K562 (cell line): ENCODE measurements around the gene EXOC6. TPM values are rescaled to one million over a fixed set of nuclear protein-coding genes. Genes with fewer than 3 reads are reported as not detected.

Experiments
- ATAC-seq: fragments of 200-7000 bp; cut with Tn5 transposase; 3 replicates; pipeline ENCODE4 v1.9.1; 2020; ENCODE audit warnings: moderate library complexity
- BruUV-seq: library from RNA; stranded (reverse); fragments of 400-500 nt; replicated peaks from 2 replicates; lab custom pipeline; 2021; lab: Mats Ljungman, UMichigan
- CTCF ChIA-PET: fragments of 300-600 bp; formaldehyde crosslinking; extraction: SDS; loops from one replicate; lab custom pipeline; 2021; ENCODE audit warnings: low intra/inter-chr PET ratio; lab: Yijun Ruan, JAX
- POLR2A ChIA-PET: fragments of 300-600, 350-650 bp; sonication (Branson Sonifier 250); formaldehyde crosslinking; extraction: SDS; loops from one replicate; lab custom pipeline; 2021; ENCODE audit warnings: antibody characterized with exemption, inconsistent platforms; lab: Yijun Ruan, JAX
- DNase-seq, 4 experiments: peaks; one replicate each; pipeline versions ENCODE4 v3.0.0 to v3.0.0-alpha.2; 2011 to 2018; ENCODE audit warnings: low spot score in 3 of 4, mixed read lengths in 3 of 4; ENCODE audit errors: extremely low read depth in 1 of 4
- FAIRE-seq: peaks from 2 replicates; lab custom pipeline; 2011; peaks lifted over from hg19 to GRCh38; lab: Jason Lieb, UNC
- H2AFZ ChIP-seq: 2 replicates; pipeline ENCODE4 v1.6.0; 2011; ENCODE audit warnings: low read depth, low read length, control low read depth, inconsistent platforms
- H3K27ac ChIP-seq: fragments of 200-600 bp; 3 replicates; pipeline ENCODE4 v1.8.0; 2011; ENCODE audit warnings: low read depth, mild to moderate bottlenecking, control low read depth, inconsistent platforms, low read length, moderate library complexity, mixed read lengths; ENCODE audit errors: extremely low read depth
- H3K27me3 ChIP-seq, 2 experiments: fragments of 300-600 bp in 1 of 2; 2 replicates in 1 of 2; 3 replicates in 1 of 2; pipeline versions ENCODE4 v1.6.0 to v1.8.0; 2011; ENCODE audit warnings: inconsistent platforms in 2 of 2, low read length in 2 of 2, mild to moderate bottlenecking in 1 of 2, mixed read lengths in 1 of 2, moderate library complexity in 1 of 2; ENCODE audit not compliant: control insufficient read depth in 2 of 2, insufficient read depth in 2 of 2
- H3K36me3 ChIP-seq: fragments of 300-600 bp; 3 replicates; pipeline ENCODE4 v1.8.0; 2011; ENCODE audit warnings: mild to moderate bottlenecking, low read length, inconsistent platforms; ENCODE audit not compliant: control insufficient read depth, insufficient read depth
- H3K4me1 ChIP-seq, 2 experiments: fragments of 200-600 bp in 1 of 2; replicated peaks in 1 of 2; 2 replicates in 1 of 2; 3 replicates in 1 of 2; pipeline versions ENCODE4 v1.5.1 to v1.8.0; 2011; ENCODE audit warnings: inconsistent platforms in 2 of 2, low read length in 2 of 2, mild to moderate bottlenecking in 1 of 2, mixed read lengths in 1 of 2, moderate library complexity in 1 of 2; ENCODE audit not compliant: control insufficient read depth in 2 of 2, insufficient read depth in 2 of 2
- H3K4me2 ChIP-seq: 2 replicates; pipeline ENCODE4 v1.6.1; 2011; ENCODE audit warnings: low read length, control low read depth, inconsistent platforms, mixed read lengths; ENCODE audit not compliant: insufficient read depth
- H3K4me3 ChIP-seq: fragments of 200-600 bp; sonication (generic), shearing (Covaris generic); 2 replicates; pipeline ENCODE4 v1.5.1; 2016; ENCODE audit warnings: control low read depth, inconsistent platforms
- H3K79me2 ChIP-seq: fragments of 200-600 bp; 3 replicates; pipeline ENCODE4 v1.8.0; 2011; ENCODE audit warnings: low read length, inconsistent platforms; ENCODE audit not compliant: control insufficient read depth, insufficient read depth
- H3K9ac ChIP-seq, 2 experiments: 2 replicates each; pipeline versions ENCODE4 v1.6.0 to v1.6.1; 2011; ENCODE audit warnings: low read depth in 2 of 2, low read length in 2 of 2, control low read depth in 1 of 2, inconsistent platforms in 1 of 2, mild to moderate bottlenecking in 1 of 2, mixed read lengths in 1 of 2; ENCODE audit not compliant: insufficient read depth in 1 of 2
- H3K9me1 ChIP-seq: one replicate; pipeline ENCODE4 v1.6.0; 2011; ENCODE audit warnings: inconsistent platforms, mild to moderate bottlenecking, low read length, moderate library complexity; ENCODE audit not compliant: control insufficient read depth, insufficient read depth
- H3K9me3 ChIP-seq: replicated peaks from 2 replicates; pipeline ENCODE4 v1.5.1; 2011; ENCODE audit warnings: low read depth, low read length, inconsistent platforms; ENCODE audit not compliant: control insufficient read depth, insufficient read depth
- H4K20me1 ChIP-seq: replicated peaks from 2 replicates; pipeline ENCODE4 v1.6.1; 2011; ENCODE audit warnings: low read length, inconsistent platforms, mixed read lengths; ENCODE audit not compliant: control insufficient read depth, insufficient read depth
- KLF10 ChIP-seq: fragments of 250-450 bp; sonication (Bioruptor Pico); IDR thresholded peaks from 2 replicates; pipeline ENCODE4 v1.6.1; 2021; ENCODE audit warnings: matching md5 sums
- ZNF146 ChIP-seq: IDR thresholded peaks from one replicate; pipeline ENCODE4 v1.6.1; 2018; ENCODE audit warnings: missing compliant biosample characterization; ENCODE audit not compliant: unreplicated experiment
- WGBS: fragments of 100-300 bp; shearing (Covaris generic); methylation state at CpG from one replicate; pipeline ENCODE4 v1.1.6; 2016; ENCODE audit warnings: low coverage, mixed read lengths; ENCODE audit not compliant: insufficient coverage; ENCODE audit errors: missing lambda C conversion rate; 5-methylcytosine and 5-hydroxymethylcytosine counted together
- in situ Hi-C: fragments of 300-500 bp; cut with MboI; formaldehyde crosslinking; loops from 4 replicates; pipeline ENCODE4 v1.15.0; 2018; ENCODE audit warnings: inconsistent platforms, mixed read lengths
- intact Hi-C: fragments of 100-400 bp; cut with micrococcal nuclease; formaldehyde crosslinking; loops from 2 replicates; pipeline ENCODE4 v1.14.2; 2022
- polyA plus RNA-seq, 8 experiments: library from polyadenylated mRNA; depleted of rRNA in 4 of 8; stranded (reverse) in 5 of 8; unstranded in 3 of 8; fragments of >200 nt; fragmentation: Nextera tagmentation in 2 of 8; fragmentation: Illumina TruSeq in 1 of 8; extraction: Ambion mirVana in 2 of 8; extraction: Trizol in 1 of 8; gene quantifications; 2 replicates each; pipeline versions ENCODE4 v1.2.1 to v1.2.3, GENCODE V29; 2011 to 2014; ENCODE audit warnings: inconsistent platforms in 1 of 8, missing spikeins in 1 of 8
- total RNA-seq, 7 experiments: library from RNA; depleted of rRNA in 6 of 7; stranded (reverse); fragments of >200 nt in 6 of 7; fragmentation: Illumina TruSeq in 2 of 7; extraction: Trizol in 2 of 7; gene quantifications; 2 replicates each; pipeline versions ENCODE4 v1.2.1 to v1.2.3, GENCODE V29; 2011 to 2021; ENCODE audit warnings: low replicate concordance in 1 of 7
- TF ChIP-seq, protein P1 (sequence below): fragments of 250-450 bp; sonication (Bioruptor Pico); IDR thresholded peaks from 2 replicates; pipeline ENCODE4 v1.4.0; 2020; ENCODE audit warnings: mild to moderate bottlenecking, moderate library complexity

Gene EXOC6
- total and polyA plus RNA-seq, 9 of the 15 experiments (the other 6 are each of a cell fraction or from before 2014, with no cell fraction given) = 13.9 to 42.8 (median 24.9) TPM

DNA sequence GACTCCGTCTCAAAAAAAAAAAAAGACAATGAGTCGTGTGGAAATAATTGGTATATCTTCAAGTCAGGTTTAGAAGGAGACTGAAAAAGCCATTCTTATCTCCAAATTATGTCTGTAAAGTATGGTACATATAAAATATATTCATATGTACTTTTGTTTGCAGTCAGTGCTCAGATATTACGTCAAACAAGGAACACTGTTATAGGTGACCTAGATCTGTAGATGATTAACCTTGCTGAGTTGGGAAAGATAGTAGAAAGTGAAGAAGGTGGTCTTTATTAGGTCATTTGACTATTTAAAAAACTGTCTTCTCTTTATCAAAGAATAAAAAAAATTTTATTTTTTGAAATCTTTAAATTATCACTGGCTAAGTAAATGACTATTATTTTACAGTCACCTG is 167.4 kb downstream of the EXOC6 start:
- H3K27ac ChIP-seq = no peak overlapping the region
- no peak overlapping the region for H2AFZ ChIP-seq
- no peaks in the 10 kb centered on the region for H4K20me1 ChIP-seq
- intact Hi-C loops (no loop called here), in situ Hi-C loops (no loop called here)
- 90% methylated on average over 2 of the region's 3 CpGs for WGBS
- H3K27me3 ChIP-seq = no peaks in the 10 kb centered on the region
- TF ChIP-seq KLF10 (CRISPR knock-in tag) = no peak
- no peak overlapping the region for H3K9ac ChIP-seq
- FAIRE-seq (no peak), ATAC-seq (no peak), DNase-seq (no peak)
- no peaks in the 10 kb centered on the region for H3K4me1 ChIP-seq
- H3K9me3 ChIP-seq = no peaks in the 10 kb centered on the region
- ChIA-PET POLR2A (no interaction called here), CTCF (no interaction called here)
- H3K9me1 ChIP-seq = no peaks in the 10 kb centered on the region
- no peaks in the 10 kb centered on the region for H3K79me2 ChIP-seq
- H3K4me3 ChIP-seq = no peak overlapping the region
- H3K4me2 ChIP-seq = no peak overlapping the region
- H3K36me3 ChIP-seq = peaks cover 9% of the 10 kb centered on the region; the same call in 1 of the 3 replicates
- BruUV-seq = no TSS peak

DNA sequence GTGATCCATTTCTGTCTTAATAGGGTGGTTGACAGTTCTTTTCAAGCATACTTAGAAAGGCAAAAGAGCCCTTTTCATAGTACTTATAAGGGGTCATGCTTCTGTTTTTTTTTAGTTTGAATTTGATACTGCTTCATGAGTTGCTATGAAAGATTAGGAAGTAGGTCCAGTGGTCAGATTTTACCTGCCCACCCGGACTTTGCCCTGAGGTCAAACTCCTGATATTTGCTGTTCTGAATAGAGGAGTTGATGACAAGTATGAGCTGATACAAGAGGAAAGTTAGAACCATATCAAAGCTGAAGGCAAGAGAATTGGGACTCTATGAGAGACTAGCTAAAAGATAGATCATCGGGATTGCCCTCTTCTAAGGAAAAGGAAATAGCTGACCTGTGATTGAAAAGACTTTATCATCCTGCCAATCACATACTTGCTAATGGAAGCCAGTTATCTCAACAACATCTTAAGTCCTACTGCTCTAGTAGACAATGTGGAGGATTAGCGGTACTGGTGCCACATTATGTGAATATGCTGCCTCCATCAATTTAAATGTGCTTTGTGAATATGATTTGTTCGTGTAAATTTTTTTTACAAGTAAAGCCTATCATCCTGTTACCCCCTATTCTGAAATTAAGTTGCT is 174.8 kb downstream of the EXOC6 start:
- intact Hi-C loops (no loop called here), in situ Hi-C loops (no loop called here)
- no peaks in the 10 kb centered on the region for H3K27me3 ChIP-seq
- H3K79me2 ChIP-seq = no peaks in the 10 kb centered on the region
- FAIRE-seq (no peak), DNase-seq (no peak), ATAC-seq (no peak)
- no peak overlapping the region for H3K4me2 ChIP-seq
- H3K9ac ChIP-seq = no peak overlapping the region
- no peaks in the 10 kb centered on the region for H4K20me1 ChIP-seq
- H3K4me3 ChIP-seq = no peak overlapping the region
- no peaks in the 10 kb centered on the region for H3K9me1 ChIP-seq
- 84% methylated on average over 4 of the region's 4 CpGs for WGBS
- peaks cover 25% of the 10 kb centered on the region; the same call in 2 of the 3 replicates for H3K36me3 ChIP-seq
- no peaks in the 10 kb centered on the region for H3K4me1 ChIP-seq
- CTCF ChIA-PET = no interaction called here
- no peaks in the 10 kb centered on the region; the same call in 1 of the 2 replicates for H3K9me3 ChIP-seq
- POLR2A ChIA-PET = interaction anchor here (1.2 kb wide), 1 partner anchor 16 kb away, joined by 3 read pairs; no protein-coding TSS in a partner anchor
- H2AFZ ChIP-seq = no peak overlapping the region
- BruUV-seq = no TSS peak
- H3K27ac ChIP-seq = no peak overlapping the region
- TF ChIP-seq, protein P1, sequence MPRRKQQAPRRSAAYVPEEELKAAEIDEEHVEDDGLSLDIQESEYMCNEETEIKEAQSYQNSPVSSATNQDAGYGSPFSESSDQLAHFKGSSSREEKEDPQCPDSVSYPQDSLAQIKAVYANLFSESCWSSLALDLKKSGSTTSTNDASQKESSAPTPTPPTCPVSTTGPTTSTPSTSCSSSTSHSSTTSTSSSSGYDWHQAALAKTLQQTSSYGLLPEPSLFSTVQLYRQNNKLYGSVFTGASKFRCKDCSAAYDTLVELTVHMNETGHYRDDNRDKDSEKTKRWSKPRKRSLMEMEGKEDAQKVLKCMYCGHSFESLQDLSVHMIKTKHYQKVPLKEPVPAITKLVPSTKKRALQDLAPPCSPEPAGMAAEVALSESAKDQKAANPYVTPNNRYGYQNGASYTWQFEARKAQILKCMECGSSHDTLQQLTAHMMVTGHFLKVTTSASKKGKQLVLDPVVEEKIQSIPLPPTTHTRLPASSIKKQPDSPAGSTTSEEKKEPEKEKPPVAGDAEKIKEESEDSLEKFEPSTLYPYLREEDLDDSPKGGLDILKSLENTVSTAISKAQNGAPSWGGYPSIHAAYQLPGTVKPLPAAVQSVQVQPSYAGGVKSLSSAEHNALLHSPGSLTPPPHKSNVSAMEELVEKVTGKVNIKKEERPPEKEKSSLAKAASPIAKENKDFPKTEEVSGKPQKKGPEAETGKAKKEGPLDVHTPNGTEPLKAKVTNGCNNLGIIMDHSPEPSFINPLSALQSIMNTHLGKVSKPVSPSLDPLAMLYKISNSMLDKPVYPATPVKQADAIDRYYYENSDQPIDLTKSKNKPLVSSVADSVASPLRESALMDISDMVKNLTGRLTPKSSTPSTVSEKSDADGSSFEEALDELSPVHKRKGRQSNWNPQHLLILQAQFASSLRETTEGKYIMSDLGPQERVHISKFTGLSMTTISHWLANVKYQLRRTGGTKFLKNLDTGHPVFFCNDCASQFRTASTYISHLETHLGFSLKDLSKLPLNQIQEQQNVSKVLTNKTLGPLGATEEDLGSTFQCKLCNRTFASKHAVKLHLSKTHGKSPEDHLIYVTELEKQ (CRISPR knock-in tag) = no peak
- TF ChIP-seq ZNF146 (CRISPR knock-in tag) = no peak
